Neural cell (in vitro differentiated cells): ENCODE results near the gene SPSB3. TPM values are rescaled to one million over a fixed set of nuclear protein-coding genes. Genes with fewer than 3 reads are reported as not detected.
A peak's percentile ranks its signal among the peaks of the same experiment; 100 is the strongest.

Experiments
- H2AFZ ChIP-seq: fragments of 200-600, 300-800 bp; sonication (generic), shearing (Covaris generic); 2 replicates; pipeline ENCODE4 v1.6.0; 2014; ENCODE audit warnings: low read depth, mild to moderate bottlenecking, antibody characterized with exemption, low read length, moderate library complexity
- H3F3A ChIP-seq: fragments of 200-600 bp; shearing (Covaris generic); 2 replicates; pipeline ENCODE4 v1.6.1; 2016; ENCODE audit warnings: mild to moderate bottlenecking, moderate library complexity, mixed read lengths, antibody characterized with exemption, low read length; ENCODE audit not compliant: insufficient read depth, poor library complexity, severe bottlenecking
- H3K27ac ChIP-seq: fragments of 200-600, 300-800 bp; sonication (generic), shearing (Covaris generic); 2 replicates; pipeline ENCODE4 v1.5.1; 2014; ENCODE audit warnings: mild to moderate bottlenecking, low read length, moderate library complexity
- H3K27me3 ChIP-seq: fragments of 300-800, 200-600 bp; sonication (generic), shearing (Covaris generic); 2 replicates; pipeline ENCODE4 v1.6.0; 2014; ENCODE audit warnings: mild to moderate bottlenecking, low read depth, low read length, moderate library complexity; ENCODE audit not compliant: insufficient read depth
- H3K36me3 ChIP-seq: fragments of 300-800, 200-600 bp; sonication (generic), shearing (Covaris generic); 2 replicates; pipeline ENCODE4 v1.5.1; 2014; ENCODE audit warnings: mild to moderate bottlenecking, antibody characterized with exemption, low read length, moderate library complexity; ENCODE audit not compliant: insufficient read depth
- H3K4me2 ChIP-seq: fragments of 300-800, 200-600 bp; sonication (generic), shearing (Covaris generic); 2 replicates; pipeline ENCODE4 v1.6.0; 2014; ENCODE audit warnings: mild to moderate bottlenecking, low read length
- H3K4me3 ChIP-seq: fragments of 300-800, 200-600 bp; sonication (generic), shearing (Covaris generic); 2 replicates; pipeline ENCODE4 v1.5.1; 2014; ENCODE audit warnings: mild to moderate bottlenecking, low read length, moderate library complexity
- H3K79me2 ChIP-seq: fragments of 200-600 bp; shearing (Covaris generic); replicated peaks from 2 replicates; pipeline ENCODE4 v1.6.0; 2014; ENCODE audit warnings: mild to moderate bottlenecking, low read length, moderate library complexity; ENCODE audit not compliant: insufficient read depth
- H3K9ac ChIP-seq: fragments of 300-800, 200-600 bp; sonication (generic), shearing (Covaris generic); 2 replicates; pipeline ENCODE4 v1.6.1; 2016; ENCODE audit warnings: mild to moderate bottlenecking, low read length, mixed read lengths
- H3K9me2 ChIP-seq: fragments of 200-600 bp; shearing (Covaris generic); 2 replicates; pipeline ENCODE4 v1.6.1; 2016; ENCODE audit warnings: mild to moderate bottlenecking, low read length, mixed read lengths; ENCODE audit not compliant: insufficient read depth
- H3K9me3 ChIP-seq: fragments of 200-600, 300-800 bp; sonication (generic), shearing (Covaris generic); 2 replicates; pipeline ENCODE4 v1.6.1; 2016; ENCODE audit warnings: mild to moderate bottlenecking, mixed run types, low read length, moderate library complexity, mixed read lengths
- H4K20me1 ChIP-seq: fragments of 200-600 bp; shearing (Covaris generic); 2 replicates; pipeline ENCODE4 v1.6.1; 2016; ENCODE audit warnings: mild to moderate bottlenecking, mixed run types; ENCODE audit not compliant: insufficient read depth
- CTCF ChIP-seq: fragments of 450-650 bp; IDR thresholded peaks from 2 replicates; pipeline ENCODE4 v1.5.1; 2014; ENCODE audit warnings: antibody characterized with exemption, mild to moderate bottlenecking, moderate library complexity; ENCODE audit not compliant: poor library complexity, severe bottlenecking
- EP300 ChIP-seq: fragments of 450-650 bp; conservative IDR thresholded peaks from 2 replicates; pipeline ENCODE4 v1.6.1; 2014; ENCODE audit warnings: antibody characterized with exemption, mild to moderate bottlenecking, moderate library complexity; ENCODE audit not compliant: poor library complexity, severe bottlenecking
- EZH2 ChIP-seq: fragments of 200-600, 300-800 bp; shearing (Covaris generic), sonication (generic); IDR thresholded peaks from 2 replicates; pipeline ENCODE4 v1.6.1; 2014; ENCODE audit warnings: antibody characterized with exemption, low read length, borderline replicate concordance, mild to moderate bottlenecking; ENCODE audit not compliant: insufficient read depth, poor library complexity, severe bottlenecking
- MXI1 ChIP-seq: fragments of 450-650 bp; conservative IDR thresholded peaks from 2 replicates; pipeline ENCODE4 v1.6.1; 2014; ENCODE audit warnings: antibody characterized with exemption, mild to moderate bottlenecking; ENCODE audit not compliant: poor library complexity, severe bottlenecking
- POLR2AphosphoS5 ChIP-seq: IDR thresholded peaks from 2 replicates; pipeline ENCODE4 v1.6.1; 2012
- RAD21 ChIP-seq: fragments of 450-650 bp; conservative IDR thresholded peaks from 2 replicates; pipeline ENCODE4 v1.6.1; 2014; ENCODE audit warnings: antibody characterized with exemption, mild to moderate bottlenecking, moderate library complexity
- REST ChIP-seq: IDR thresholded peaks from 2 replicates; pipeline ENCODE4 v1.6.1; 2012; ENCODE audit warnings: borderline replicate concordance
- SMC3 ChIP-seq: fragments of 450-650 bp; conservative IDR thresholded peaks from 2 replicates; pipeline ENCODE4 v1.6.1; 2014; ENCODE audit warnings: antibody characterized with exemption, mild to moderate bottlenecking, moderate library complexity; ENCODE audit not compliant: poor library complexity
- TAF1 ChIP-seq: IDR thresholded peaks from 2 replicates; pipeline ENCODE4 v1.6.1; 2012; ENCODE audit warnings: low read depth
- polyA plus RNA-seq: library from polyadenylated mRNA; depleted of rRNA; stranded (reverse); fragments of >200 nt; gene quantifications from 2 replicates; pipeline ENCODE4 v1.2.3, GENCODE V29; 2014

SPSB3 gene
- polyA plus RNA-seq, 1 donor from 2014 or later = 315 TPM

DNA sequence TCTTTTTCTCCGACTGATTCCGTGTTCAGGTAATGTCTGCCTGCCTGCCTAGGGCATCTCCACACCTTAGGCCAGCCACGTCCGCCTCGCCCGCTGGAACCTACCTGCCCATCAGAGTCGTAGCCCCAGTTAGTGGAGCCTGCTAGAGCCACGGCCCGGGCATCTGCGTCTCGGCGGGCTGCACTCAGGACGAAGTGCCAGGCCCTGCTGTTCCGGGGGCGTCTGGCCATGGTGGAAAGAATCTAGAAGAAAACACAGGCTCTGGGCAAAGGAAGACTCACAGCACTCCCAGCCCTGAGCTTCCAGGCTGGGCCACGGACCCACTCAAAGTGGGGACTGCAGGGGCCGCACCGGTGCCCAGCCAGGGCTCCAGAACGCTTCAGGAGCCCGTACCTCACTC lies 1.1 kb downstream of the SPSB3 start:
- Histone ChIP-seq H3K4me3 (peak overlapping the region; percentile 95), H3K9me3 (no peaks in the 10 kb centered on the region), H3K79me2 (peaks cover 34% of the 10 kb centered on the region), H3K27me3 (no peaks in the 10 kb centered on the region), H2AFZ (no peak overlapping the region), H3K9ac (peak overlapping the region; percentile 82), H3K9me2 (no peaks in the 10 kb centered on the region), H3K36me3 (no peaks in the 10 kb centered on the region), H3F3A (no peaks in the 10 kb centered on the region), H3K4me2 (peak overlapping the region; percentile 88), H4K20me1 (peaks cover 28% of the 10 kb centered on the region), H3K27ac (peak overlapping the region; percentile 63)
- TF ChIP-seq CTCF (no peak), POLR2AphosphoS5 (no peak), EZH2 (no peak), EP300 (no peak), TAF1 (no peak), REST (no peak), MXI1 (no peak), RAD21 (no peak)

DNA sequence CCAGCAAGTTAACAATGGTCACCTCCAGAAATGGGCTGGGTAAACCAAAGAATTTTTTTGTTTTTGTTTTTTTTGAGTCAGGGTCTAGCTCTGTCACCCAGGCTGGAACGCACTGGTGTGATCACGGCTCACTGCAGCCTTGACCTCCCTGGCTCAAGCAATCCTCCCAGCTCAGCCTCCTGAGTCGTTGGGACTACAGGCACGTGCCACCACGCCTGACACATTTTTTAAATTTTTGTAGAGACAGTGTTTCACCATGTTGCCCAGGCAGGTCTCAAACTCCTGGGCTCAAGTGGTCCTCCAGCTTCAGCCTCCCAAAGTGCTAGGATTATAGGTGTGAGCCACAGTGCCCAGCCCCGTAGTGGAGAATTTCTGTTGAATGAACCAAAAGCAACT lies 1.7 kb downstream of the SPSB3 start:
- no peaks in the 10 kb centered on the region for H3K9me3 ChIP-seq
- H2AFZ ChIP-seq = no peak overlapping the region
- no peaks in the 10 kb centered on the region for H3F3A ChIP-seq
- no peak for TF ChIP-seq EZH2
- TF ChIP-seq TAF1 = no peak
- TF ChIP-seq CTCF = no peak
- TF ChIP-seq POLR2AphosphoS5 = no peak
- no peak for TF ChIP-seq SMC3
- TF ChIP-seq REST = no peak
- no peak for TF ChIP-seq EP300
- no peak for TF ChIP-seq RAD21
- no peak for TF ChIP-seq MXI1
- peak overlapping the region; percentile 95 for H3K4me3 ChIP-seq
- H4K20me1 ChIP-seq = peaks cover 28% of the 10 kb centered on the region
- no peaks in the 10 kb centered on the region for H3K9me2 ChIP-seq
- peak overlapping the region; percentile 82 for H3K9ac ChIP-seq
- H3K27me3 ChIP-seq = no peaks in the 10 kb centered on the region
- H3K4me2 ChIP-seq = no peak overlapping the region
- H3K79me2 ChIP-seq = peaks cover 34% of the 10 kb centered on the region
- H3K36me3 ChIP-seq = no peaks in the 10 kb centered on the region
- H3K27ac ChIP-seq = no peak overlapping the region
